Prostate gland (tissue), 2 donors: ENCODE data around the gene MUC5AC. TPM values are rescaled to one million over a fixed set of nuclear protein-coding genes. Genes with fewer than 3 reads are reported as not detected.

ENCODE experiments used
- DNase-seq: peaks from one replicate; pipeline ENCODE4 v3.0.0-alpha.2; 2019; ENCODE audit warnings: low spot score
- H3K27ac ChIP-seq, 2 donors: fragments of 200-600 bp; sonication (generic); 2 replicates each; pipeline ENCODE4 v1.5.1; 2017 to 2019
- H3K27me3 ChIP-seq: fragments of 200-600 bp; sonication (generic); replicated peaks from 2 replicates; pipeline ENCODE4 v1.5.1; 2019; ENCODE audit not compliant: insufficient read depth
- H3K36me3 ChIP-seq, 2 donors: fragments of 200-600 bp; sonication (generic); 1 replicate in 1 of 2; 2 replicates in 1 of 2; pipeline versions ENCODE4 v1.5.1 to v1.8.1; 2017 to 2019
- H3K4me1 ChIP-seq: fragments of 200-600 bp; sonication (generic); replicated peaks from 2 replicates; pipeline ENCODE4 v1.5.1; 2019
- H3K4me3 ChIP-seq, 2 donors: fragments of 200-600 bp; sonication (generic); 2 replicates each; pipeline ENCODE4 v1.5.1; 2017 to 2019
- H3K9me3 ChIP-seq: fragments of 200-600 bp; sonication (generic); 2 replicates; pipeline ENCODE4 v1.5.1; 2017
- POLR2A ChIP-seq: fragments of 450-650 bp; IDR thresholded peaks from one replicate; pipeline ENCODE4 v1.6.1; 2016; ENCODE audit warnings: antibody characterized with exemption, mild to moderate bottlenecking
- POLR2AphosphoS5 ChIP-seq: sonication (generic); formaldehyde crosslinking; IDR thresholded peaks from one replicate; pipeline ENCODE4 v1.6.1; 2017; ENCODE audit warnings: antibody characterized with exemption
- WGBS: methylation state at CpG from one replicate; pipeline ENCODE4 v1.1.5; 2018; 5-methylcytosine and 5-hydroxymethylcytosine counted together
- intact Hi-C: fragments of 100-400 bp; cut with DNase I; formaldehyde crosslinking; loops from one replicate; pipeline ENCODE4 v1.14.2; 2022
- total RNA-seq, 2 donors: library from RNA; depleted of rRNA; stranded (reverse); fragments of >200 nt; gene quantifications; one replicate each; pipeline ENCODE4 v1.1.0, GENCODE V29; 2016
- TF ChIP-seq, protein P1 (sequence below), 4 experiments: fragments of 200-600 bp in 2 of 4; fragments of 450-650 bp in 2 of 4; sonication (generic) in 2 of 4; IDR thresholded peaks; 1 replicate in 3 of 4; 2 replicates in 1 of 4; pipeline ENCODE4 v1.5.1; 2016 to 2019; ENCODE audit warnings: antibody characterized with exemption in 4 of 4, mild to moderate bottlenecking in 2 of 4, moderate library complexity in 2 of 4

The MUC5AC gene, protein sequence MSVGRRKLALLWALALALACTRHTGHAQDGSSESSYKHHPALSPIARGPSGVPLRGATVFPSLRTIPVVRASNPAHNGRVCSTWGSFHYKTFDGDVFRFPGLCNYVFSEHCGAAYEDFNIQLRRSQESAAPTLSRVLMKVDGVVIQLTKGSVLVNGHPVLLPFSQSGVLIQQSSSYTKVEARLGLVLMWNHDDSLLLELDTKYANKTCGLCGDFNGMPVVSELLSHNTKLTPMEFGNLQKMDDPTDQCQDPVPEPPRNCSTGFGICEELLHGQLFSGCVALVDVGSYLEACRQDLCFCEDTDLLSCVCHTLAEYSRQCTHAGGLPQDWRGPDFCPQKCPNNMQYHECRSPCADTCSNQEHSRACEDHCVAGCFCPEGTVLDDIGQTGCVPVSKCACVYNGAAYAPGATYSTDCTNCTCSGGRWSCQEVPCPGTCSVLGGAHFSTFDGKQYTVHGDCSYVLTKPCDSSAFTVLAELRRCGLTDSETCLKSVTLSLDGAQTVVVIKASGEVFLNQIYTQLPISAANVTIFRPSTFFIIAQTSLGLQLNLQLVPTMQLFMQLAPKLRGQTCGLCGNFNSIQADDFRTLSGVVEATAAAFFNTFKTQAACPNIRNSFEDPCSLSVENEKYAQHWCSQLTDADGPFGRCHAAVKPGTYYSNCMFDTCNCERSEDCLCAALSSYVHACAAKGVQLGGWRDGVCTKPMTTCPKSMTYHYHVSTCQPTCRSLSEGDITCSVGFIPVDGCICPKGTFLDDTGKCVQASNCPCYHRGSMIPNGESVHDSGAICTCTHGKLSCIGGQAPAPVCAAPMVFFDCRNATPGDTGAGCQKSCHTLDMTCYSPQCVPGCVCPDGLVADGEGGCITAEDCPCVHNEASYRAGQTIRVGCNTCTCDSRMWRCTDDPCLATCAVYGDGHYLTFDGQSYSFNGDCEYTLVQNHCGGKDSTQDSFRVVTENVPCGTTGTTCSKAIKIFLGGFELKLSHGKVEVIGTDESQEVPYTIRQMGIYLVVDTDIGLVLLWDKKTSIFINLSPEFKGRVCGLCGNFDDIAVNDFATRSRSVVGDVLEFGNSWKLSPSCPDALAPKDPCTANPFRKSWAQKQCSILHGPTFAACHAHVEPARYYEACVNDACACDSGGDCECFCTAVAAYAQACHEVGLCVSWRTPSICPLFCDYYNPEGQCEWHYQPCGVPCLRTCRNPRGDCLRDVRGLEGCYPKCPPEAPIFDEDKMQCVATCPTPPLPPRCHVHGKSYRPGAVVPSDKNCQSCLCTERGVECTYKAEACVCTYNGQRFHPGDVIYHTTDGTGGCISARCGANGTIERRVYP (N-terminal part only)
- under 1 TPM; 0.05 to 0.45 TPM for total RNA-seq

DNA sequence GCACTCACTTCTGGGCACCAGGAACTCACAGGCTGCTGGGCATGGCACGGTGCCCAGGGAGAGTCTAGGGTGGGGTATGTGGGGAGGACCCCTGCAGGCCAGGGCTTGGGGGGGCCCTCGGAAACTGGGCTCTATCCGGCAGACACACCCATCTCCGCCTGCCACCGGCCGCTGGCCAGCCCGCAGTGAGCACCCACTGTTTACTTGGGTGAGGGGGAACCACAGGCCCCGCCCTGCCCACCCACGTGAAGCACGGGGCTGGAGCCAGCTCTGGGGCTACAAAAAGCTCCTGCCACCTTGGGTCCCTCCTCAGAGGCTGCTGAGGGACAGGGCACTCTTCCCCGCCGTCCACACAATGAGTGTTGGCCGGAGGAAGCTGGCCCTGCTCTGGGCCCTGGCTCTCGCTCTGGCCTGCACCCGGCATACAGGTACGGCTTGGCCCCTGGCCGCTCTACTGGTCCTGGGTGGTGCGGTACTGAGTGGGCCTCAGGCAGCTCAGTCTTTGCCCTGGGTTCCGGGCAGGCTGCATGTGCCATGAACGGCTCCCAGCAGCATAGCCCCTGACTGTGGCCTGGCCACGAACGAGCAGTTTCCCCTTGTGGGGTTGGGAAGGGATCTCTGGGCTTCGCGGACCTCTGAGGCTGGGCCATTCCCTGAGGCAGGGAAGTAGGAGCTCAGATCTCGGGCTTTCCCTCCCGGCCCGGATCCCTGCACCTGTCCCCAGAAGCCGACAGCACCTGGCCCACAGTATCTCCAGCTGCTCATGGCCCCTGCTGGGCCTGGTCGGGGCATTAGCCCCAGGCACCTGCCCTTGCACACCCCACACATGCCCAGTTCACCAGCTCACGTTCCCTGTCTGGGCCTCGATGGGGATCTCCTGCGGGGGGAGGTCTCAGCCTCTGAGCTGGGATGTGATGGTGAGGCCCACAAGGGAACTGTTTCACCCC is at the start of gene MUC5AC:
MUC5AC (plus strand) TSS at position 309 of the 947 bp plus-strand sequence; CDS start at position 356, 47 bp downstream.
- WGBS = 62% methylated on average over 31 of the region's 32 CpGs
- no peak within 1 kb of the TSS for H3K4me3 ChIP-seq
- no peak within 1 kb of the TSS for H3K27ac ChIP-seq
- TF ChIP-seq POLR2AphosphoS5 = no peak
- TF ChIP-seq, protein P1, sequence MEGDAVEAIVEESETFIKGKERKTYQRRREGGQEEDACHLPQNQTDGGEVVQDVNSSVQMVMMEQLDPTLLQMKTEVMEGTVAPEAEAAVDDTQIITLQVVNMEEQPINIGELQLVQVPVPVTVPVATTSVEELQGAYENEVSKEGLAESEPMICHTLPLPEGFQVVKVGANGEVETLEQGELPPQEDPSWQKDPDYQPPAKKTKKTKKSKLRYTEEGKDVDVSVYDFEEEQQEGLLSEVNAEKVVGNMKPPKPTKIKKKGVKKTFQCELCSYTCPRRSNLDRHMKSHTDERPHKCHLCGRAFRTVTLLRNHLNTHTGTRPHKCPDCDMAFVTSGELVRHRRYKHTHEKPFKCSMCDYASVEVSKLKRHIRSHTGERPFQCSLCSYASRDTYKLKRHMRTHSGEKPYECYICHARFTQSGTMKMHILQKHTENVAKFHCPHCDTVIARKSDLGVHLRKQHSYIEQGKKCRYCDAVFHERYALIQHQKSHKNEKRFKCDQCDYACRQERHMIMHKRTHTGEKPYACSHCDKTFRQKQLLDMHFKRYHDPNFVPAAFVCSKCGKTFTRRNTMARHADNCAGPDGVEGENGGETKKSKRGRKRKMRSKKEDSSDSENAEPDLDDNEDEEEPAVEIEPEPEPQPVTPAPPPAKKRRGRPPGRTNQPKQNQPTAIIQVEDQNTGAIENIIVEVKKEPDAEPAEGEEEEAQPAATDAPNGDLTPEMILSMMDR (IDR thresholded peaks at IDR 0.05) = no peak
- TF ChIP-seq POLR2A = no peak
- no peaks in the 10 kb centered on the region for H3K36me3 ChIP-seq
- intact Hi-C loops = no loop called here
- no peak for DNase-seq
- H3K9me3 ChIP-seq = no peaks in the 10 kb centered on the region
- H3K27me3 ChIP-seq = no peaks in the 10 kb centered on the region
- H3K4me1 ChIP-seq = no peaks in the 10 kb centered on the region

DNA sequence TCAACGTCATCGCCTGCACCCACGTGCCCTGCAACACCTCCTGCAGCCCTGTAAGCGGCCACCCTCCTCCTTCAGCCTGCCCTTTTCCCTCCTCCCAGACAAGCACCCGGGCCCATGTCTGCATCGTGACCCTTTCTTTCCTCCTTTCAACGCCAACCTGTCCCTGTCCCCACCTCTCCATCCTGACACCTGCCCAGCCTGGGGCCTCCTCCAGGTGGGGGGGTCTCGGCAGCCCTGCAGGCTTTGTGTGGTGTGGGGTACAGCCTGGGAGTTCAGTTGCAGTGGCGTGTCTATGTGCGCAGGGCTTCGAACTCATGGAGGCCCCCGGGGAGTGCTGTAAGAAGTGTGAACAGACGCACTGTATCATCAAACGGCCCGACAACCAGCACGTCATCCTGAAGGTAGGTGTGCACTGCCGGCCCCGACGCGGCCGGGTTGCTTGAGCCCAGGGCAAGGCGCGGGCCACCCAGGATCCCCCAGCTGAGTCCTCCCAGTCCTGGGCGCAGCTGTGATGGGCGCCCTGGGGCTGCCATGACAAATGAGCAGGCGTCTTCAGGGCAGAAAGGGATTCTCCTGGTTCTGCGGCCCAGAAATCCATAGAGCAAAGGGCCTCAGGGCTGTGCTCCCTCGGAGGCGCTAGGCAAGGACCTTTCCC is 49.4 kb upstream of the MUC5AC start:
- Histone ChIP-seq H3K9me3 (no peaks in the 10 kb centered on the region), H3K27ac (no peak overlapping the region), H3K4me3 (no peak overlapping the region), H3K4me1 (no peaks in the 10 kb centered on the region), H3K27me3 (no peaks in the 10 kb centered on the region), H3K36me3 (no peaks in the 10 kb centered on the region)
- no peak for TF ChIP-seq POLR2A
- TF ChIP-seq, protein P1 (IDR thresholded peaks at IDR 0.05) = no peak
- TF ChIP-seq POLR2AphosphoS5 = no peak
- intact Hi-C loops = no loop called here
- whole genome bisulfite sequencing = 83% methylated on average over 22 of the region's 29 CpGs
- no peak for DNase-seq

DNA sequence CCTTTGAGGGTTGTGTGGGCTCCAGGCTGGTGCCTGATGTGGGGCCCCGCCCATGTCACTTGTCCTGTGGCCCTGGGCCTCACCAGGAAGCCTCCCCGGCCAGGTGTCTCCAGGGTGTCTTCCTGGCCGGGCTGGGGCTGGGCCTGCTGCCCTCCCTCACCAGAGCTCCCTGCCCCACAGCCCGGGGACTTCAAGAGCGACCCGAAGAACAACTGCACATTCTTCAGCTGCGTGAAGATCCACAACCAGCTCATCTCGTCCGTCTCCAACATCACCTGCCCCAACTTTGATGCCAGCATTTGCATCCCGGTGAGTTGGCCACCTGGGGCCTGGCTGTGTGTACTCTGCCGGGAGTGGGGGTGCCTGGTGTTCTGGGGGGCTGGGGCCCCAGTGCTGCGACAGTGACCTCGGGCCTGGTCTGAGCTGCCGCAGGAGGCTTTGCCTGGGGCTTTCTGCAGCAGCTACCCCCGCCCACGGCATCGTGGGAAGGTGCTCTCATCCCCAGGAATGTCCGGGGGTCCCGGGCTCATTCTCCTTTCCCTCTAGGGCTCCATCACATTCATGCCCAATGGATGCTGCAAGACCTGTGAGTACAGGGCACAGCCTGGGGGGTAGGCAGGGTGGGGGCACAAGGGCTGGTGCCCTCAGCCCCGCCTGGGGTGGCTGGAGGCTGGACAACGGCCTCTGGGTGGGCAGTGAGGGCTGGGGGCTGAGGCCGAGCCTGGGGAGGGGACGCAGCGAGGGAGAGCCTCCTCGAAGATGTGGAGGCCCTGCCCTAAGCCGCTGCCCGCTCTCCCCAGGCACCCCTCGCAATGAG is 48.4 kb upstream of the MUC5AC start:
- DNase-seq = no peak
- WGBS = 80% methylated on average over 26 of the region's 28 CpGs
- intact Hi-C loops = no loop called here
- H3K36me3 ChIP-seq = no peaks in the 10 kb centered on the region
- H3K4me3 ChIP-seq = no peak overlapping the region
- H3K27me3 ChIP-seq = no peaks in the 10 kb centered on the region
- H3K27ac ChIP-seq = no peak overlapping the region
- TF ChIP-seq POLR2AphosphoS5 (no peak), POLR2A (no peak)
- TF ChIP-seq, protein P1 (IDR thresholded peaks at IDR 0.05) = no peak
- H3K9me3 ChIP-seq = no peaks in the 10 kb centered on the region
- no peaks in the 10 kb centered on the region for H3K4me1 ChIP-seq
